GM18507 (cell line): ENCODE results near the gene FBXO39.
"Not testable (repeated sequence)": the region's sequence is repeated elsewhere in the genome, so short reads cannot be mapped to it uniquely, and the experiment has no call there.

Experiments used
- DNase-seq: peaks from one replicate; pipeline ENCODE4 v3.0.0; 2011; ENCODE audit warnings: low read depth; ENCODE audit not compliant: insufficient read length; ENCODE audit errors: extremely low spot score
- FAIRE-seq: peaks from 2 replicates; lab custom pipeline; 2011; peaks lifted over from hg19 to GRCh38; lab: Jason Lieb, UNC

Gene FBXO39

DNA sequence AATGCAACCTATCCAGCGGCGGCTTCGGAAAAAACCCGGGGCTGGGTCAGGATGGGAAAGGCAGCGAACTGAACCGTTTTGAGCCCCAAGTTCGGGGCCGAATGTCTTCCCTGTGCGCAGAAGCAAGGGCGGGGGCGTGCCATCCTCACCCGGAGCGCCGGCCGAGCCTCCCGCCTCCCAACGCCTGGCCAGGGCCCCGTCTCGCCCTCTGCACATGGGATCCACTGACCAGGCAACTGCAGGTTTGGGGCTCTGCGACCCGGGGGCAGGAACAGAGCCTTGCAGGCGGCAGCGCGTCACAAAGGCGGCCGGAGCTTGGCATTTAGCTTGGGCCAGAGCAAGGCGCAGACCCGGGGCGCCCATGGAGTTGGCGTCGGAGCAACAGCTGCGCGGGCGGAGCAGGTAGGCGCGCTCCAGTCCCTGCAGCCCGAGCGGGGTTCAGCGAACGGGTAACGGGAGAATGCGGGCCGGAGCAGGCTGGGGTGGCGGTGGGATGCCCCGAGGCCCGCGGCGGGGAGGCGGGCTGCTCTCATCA is at the start of gene FBXO39:
Gene FBXO39 (plus strand): TSS at position 345 of the 535 bp plus-strand sequence. CDS start 3,654 bp downstream, outside the sequence.
- no peak for FAIRE-seq
- no peak for DNase-seq

- FAIRE-seq (no peak), DNase-seq (no peak)
Observed at GRCh38 chr17:6729531-6729930, 46.5 kb upstream of the FBXO39 start.

DNA sequence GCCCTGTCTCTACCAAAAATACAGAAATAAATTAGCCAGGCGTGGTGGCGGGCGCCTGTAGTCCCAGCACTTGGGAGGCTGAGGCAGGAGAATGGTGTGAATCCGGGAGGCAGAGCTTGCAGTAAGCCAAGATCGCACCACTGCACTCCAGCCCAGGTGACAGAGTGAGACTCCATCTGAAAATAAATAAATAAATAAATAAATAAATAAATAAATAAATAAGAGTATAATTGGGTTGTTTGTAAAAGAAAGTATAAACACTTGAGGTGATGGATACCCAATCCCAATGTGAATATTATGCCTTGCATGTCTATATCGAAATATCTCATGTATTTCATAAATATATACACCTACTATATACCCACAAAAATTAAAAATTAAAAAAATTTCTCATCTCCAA is 29.4 kb upstream of the FBXO39 start:
- DNase-seq, FAIRE-seq: not testable (repeated sequence)

- FAIRE-seq (no peak), DNase-seq (no peak)
Observed at GRCh38 chr17:6748617-6749016, 27.4 kb upstream of the FBXO39 start.

DNA sequence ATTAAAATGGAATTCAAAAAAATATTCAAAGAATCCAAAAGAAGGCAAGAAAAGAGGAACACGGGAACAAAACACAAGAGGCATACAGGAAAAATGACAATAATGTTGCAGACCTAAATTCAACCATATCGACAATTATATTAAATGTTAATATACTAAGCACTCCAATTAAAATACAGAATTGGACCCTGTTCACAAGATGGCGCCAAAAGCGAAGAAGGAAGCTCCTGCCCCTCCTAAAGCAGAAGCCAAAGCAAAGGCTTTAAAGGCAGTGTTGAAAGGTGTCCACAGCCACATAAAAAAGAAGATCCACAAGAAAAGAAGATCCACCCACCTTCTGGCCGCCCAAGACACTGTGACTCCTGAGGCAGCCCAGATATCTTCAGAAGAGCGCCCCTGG is 26.5 kb upstream of the FBXO39 start:
- no peak for DNase-seq

DNA sequence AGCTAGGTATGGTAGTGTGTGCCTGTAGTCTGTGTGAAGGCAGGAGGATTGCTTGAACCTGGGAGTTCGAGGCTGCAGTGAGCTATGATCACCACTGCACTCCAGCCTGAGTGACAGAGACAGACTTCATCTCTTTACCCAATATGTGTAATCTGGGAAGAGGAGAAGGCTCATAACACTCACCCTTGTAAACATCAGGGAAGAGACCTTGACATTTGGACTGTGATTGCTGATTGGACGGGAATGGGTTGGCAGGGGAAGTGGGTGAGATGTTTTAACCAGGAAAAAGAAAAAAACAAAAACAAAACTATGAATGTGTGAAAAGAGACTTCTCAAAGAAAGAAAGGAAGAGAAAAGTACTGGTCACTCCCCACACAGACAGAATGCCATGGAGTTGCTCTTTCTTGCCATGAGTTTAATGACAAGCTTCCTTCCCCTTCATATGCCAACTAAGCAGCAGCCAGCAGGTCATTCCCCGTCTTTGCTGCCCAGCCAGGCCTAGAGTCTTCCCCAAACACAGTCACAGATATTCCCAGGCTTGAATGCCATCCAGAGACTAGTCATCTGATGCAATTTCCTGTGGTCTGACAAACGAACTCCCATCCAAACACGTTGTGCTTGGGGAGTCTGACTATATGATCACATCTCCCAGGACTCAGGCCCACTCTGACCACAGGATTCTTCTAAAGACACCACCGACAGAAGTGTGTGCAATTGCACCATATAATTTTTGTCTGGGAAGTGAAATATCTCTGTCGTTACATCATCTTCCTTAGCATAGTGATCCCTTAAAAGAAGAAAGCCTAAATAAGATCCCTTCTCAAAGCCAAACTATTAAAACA is 23.7 kb upstream of the FBXO39 start:
- DNase-seq (no peak), FAIRE-seq (no peak)

More for the DNA sequence above, 26.5 kb upstream of the FBXO39 start:
- FAIRE-seq: no peak

- DNase-seq (no peak), FAIRE-seq (no peak)
Observed at GRCh38 chr17:6753006-6753445, 23.0 kb upstream of the FBXO39 start.

GRCh38 chr17:6753546-6753945 is 22.5 kb upstream of the FBXO39 start:
- DNase-seq: no peak
- no peak for FAIRE-seq

DNA sequence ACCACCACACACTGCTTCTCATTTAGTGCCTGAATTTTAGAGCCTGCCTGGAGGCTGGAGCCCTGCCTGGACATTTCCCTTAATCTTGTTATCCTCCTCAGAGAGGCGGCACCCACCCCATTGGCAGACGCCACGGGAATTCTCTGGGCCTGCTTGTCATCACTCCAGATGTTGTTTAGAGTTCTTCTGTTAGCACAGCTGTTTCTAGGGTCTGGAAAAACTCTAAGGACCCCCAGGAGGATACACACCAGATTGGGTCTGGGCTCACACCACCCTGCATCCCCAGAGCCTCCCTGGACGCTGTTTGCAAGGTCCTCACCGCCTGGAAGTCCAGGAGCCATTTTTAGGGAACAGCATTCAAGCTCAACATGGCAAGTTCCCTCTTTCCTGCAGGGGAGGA is 20.7 kb upstream of the FBXO39 start:
- FAIRE-seq (no peak), DNase-seq (no peak)

DNA sequence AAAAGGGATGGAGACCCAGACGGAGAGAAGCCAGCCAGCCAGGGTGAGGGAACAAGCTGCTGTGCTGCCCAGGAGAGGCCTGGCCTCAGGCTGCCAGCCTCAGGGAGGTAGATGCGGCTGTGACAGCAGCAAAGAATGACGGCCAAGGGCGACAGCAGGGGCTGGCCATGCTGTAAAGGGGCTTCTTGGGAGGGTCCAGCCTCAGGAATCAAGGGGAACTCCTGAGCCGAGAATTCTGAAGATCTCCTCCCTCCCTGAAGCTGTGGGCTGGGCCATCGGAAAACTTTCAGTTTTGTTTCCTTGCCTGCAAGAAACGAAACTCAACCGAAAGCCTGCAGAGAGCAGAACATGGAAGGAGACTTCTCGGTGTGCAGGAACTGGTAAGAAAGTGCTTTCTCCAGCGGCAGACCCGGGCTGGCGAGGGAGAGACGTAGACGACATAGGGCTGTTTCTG is 20.3 kb upstream of the FBXO39 start, which contains the start of gene XAF1:
Gene XAF1 (plus strand): TSS at position 316 of the 454 bp plus-strand sequence. CDS start 33 bp downstream, at position 349.
- DNase-seq (no peak), FAIRE-seq (peak; percentile 97)

DNA sequence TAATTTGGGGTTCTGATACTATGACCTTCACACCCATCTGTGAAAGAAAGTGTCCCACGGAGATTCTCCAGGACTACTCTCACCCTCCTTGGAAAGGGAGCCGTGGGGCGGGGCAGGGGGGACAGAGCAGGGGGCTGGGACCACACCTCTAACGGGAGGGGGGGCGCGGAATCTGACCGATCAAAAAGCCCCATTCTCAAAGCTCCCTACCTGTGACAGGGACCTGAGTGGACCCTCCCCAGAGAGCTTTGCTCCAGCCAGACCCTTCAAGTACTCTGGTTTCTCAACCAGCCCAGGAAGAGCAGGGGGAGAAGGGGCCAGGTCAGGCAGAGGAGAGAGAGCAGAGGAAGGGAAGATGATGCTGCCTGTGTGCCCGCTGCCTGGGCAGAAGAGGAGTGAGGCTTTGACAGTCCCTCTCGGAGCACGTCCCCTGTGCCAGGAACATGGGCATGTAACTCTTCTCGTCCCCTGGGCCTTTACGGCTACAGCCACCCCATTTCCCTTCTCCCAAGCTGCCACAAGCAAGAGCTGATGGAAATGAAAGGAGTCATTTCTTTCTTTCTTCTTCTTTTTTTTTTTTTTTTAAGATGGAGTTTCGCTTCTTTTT is 19.5 kb upstream of the FBXO39 start:
- no peak for FAIRE-seq

DNA sequence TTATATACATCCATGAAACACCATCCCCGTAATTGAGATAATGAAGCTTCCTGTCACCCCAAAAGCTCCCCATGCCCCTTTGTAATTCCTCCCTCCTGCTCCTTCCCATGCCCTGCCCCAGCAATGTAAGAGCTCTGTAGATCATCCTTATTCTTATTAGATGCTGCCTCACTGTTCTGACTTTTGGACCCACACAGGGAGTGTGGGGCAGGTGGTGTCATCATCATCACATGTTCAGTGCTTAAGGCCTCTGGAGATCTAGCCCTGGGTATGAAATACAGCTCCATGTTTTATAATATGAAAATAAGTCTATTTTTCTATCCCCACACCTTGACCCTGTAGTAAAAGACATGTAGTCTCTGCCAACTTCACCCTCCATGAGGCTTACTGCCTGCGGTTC is 18.3 kb upstream of the FBXO39 start:
- FAIRE-seq (no peak), DNase-seq (no peak)

More for the DNA sequence above, 19.5 kb upstream of the FBXO39 start:
- no peak for DNase-seq

- no peak for FAIRE-seq
- DNase-seq: no peak
Observed at GRCh38 chr17:6761779-6762178, 14.2 kb upstream of the FBXO39 start.

GRCh38 chr17:6768447-6768846 is 7.6 kb upstream of the FBXO39 start:
- FAIRE-seq: no peak
- DNase-seq: no peak

DNA sequence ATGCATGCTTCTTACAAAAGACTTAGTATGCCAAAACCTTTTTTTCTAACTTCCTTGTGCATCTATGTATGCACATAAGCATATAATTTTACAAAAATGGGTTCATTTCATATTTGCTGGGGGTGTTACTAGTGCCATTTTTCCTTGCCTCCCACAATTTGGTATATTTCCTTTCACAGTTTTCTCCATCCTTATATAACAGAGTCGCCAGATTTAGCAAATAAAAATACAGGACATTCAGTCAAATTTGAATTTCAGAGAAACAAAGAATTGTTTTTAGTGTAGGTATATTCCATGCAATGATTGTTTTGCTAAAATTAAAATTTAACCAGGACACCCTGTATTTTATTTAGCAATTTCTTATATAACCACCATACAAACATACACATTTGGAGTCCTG is 4.0 kb upstream of the FBXO39 start:
- FAIRE-seq: no peak
- no peak for DNase-seq

- DNase-seq, FAIRE-seq: not testable (repeated sequence)
Observed at GRCh38 chr17:6774906-6775305, 1.1 kb upstream of the FBXO39 start.

DNA sequence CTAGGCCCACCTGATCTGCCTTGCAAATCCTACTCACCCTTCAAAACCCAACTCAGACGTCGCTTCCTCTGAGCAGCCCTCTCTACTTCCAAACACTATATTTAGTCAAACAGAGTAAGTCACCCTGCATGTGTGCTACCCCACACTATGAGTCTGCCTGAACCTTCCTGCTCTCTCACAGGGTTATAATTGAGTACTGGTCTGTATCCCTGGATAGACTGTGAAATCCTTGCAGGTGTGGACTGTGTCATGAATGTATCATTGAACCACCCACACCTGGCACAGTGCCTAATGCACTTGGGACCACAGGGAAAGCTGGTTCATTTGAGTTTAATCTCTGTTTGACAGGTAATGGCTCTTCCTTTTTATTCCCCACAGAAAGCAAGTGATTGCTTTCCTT is 3.4 kb downstream of the FBXO39 start:
- no peak for DNase-seq
- FAIRE-seq: no peak

DNA sequence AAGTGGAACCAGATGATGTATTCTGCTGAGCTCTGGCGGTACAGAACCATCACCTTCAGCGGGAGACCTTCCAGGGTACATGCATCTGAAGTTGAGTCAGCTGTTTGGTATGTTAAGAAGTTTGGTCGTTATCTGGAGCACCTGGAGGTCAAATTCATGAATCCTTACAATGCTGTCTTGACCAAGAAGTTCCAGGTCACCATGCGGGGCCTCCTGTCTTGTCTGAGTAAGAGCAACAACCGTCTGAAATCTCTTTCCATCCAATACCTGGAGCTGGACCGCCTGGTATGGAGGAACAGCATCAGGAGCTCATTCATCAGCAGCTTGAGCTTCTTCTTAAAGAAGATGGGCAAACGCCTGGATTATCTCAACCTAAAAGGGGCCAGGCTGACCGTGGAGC is 4.0 kb downstream of the FBXO39 start:
- DNase-seq: no peak
- no peak for FAIRE-seq

GRCh38 chr17:6780886-6781285 is 4.9 kb downstream of the FBXO39 start:
- FAIRE-seq: no peak
- no peak for DNase-seq

GRCh38 chr17:6782244-6782643 is 6.2 kb downstream of the FBXO39 start:
- no peak for DNase-seq
- no peak for FAIRE-seq
